ENCODE results near the gene SPG7.

Gene SPG7

DNA sequence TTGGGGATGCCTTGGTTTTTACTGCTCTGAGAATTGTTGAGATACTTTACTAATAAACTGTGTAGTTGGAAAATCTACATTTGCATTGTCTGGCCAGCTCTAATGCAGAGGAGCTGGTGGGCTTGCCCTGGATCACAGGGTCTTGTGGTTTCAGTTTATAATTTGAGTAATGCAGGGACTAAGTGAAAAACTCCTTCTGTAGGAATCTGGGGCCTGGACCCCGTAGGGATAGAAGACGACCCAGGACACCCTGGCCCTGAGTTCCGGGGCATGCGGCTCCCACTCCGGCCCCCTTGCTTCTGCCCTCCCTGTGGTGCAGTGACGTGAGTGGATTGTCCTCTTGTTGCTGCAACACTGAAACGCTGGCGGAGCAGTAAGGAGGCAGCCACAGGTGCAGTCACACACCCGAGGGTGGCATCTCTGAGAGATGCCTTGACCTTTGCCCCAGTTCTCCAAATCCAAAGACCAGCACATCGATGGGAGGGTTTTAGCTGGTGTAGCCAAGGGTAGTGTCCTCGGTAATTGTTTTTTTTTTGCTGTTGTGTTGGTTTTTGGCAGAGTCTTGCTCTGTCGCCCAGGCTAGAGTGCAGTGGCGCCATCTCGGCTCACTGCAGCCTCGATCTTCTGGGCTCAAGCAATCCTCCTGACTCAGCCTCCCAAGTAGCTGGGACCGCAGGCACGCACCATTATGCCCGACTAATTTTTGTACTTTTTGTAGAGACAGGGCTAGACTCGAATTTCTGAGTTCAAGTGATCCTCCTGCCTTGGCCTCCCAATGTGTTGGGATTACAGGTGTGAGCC lies 49.7 kb downstream of the SPG7 start:
- Histone ChIP-seq H3K4me3 (ENCODE audit: low read depth in 1 of 2, low read length in 2 of 2) (no peak overlapping the region), H3K4me2 (ENCODE audit: insufficient read depth, low read length) (no peak overlapping the region), H2AFZ (ENCODE audit: low read depth, low read length) (no peak overlapping the region), H3K27me3 (ENCODE audit: insufficient read depth, low read length, poor library complexity) (no peaks in the 10 kb centered on the region), H4K20me1 (ENCODE audit: insufficient read depth, low read length) (peaks cover 22% of the 10 kb centered on the region), H3K4me1 (ENCODE audit: insufficient read depth, low read length) (peaks cover 24% of the 10 kb centered on the region), H3K9me3 (ENCODE audit: insufficient read depth, low read length, severe bottlenecking) (no peaks in the 10 kb centered on the region), H3K36me3 (ENCODE audit: insufficient read depth, low read length) (peaks cover 59% of the 10 kb centered on the region), H3K27ac (ENCODE audit: low read length) (no peak overlapping the region), H3K79me2 (ENCODE audit: insufficient read depth, low read length) (peaks cover 31% of the 10 kb centered on the region), H3K9ac (ENCODE audit: low read depth, low read length) (no peak overlapping the region)
- DNase-seq = no peak
- TF ChIP-seq EZH2 (IDR thresholded peaks at IDR 0.05; ENCODE audit: borderline replicate concordance, low read depth, low read length, severe bottlenecking) = no peak
- TF ChIP-seq, protein P1, sequence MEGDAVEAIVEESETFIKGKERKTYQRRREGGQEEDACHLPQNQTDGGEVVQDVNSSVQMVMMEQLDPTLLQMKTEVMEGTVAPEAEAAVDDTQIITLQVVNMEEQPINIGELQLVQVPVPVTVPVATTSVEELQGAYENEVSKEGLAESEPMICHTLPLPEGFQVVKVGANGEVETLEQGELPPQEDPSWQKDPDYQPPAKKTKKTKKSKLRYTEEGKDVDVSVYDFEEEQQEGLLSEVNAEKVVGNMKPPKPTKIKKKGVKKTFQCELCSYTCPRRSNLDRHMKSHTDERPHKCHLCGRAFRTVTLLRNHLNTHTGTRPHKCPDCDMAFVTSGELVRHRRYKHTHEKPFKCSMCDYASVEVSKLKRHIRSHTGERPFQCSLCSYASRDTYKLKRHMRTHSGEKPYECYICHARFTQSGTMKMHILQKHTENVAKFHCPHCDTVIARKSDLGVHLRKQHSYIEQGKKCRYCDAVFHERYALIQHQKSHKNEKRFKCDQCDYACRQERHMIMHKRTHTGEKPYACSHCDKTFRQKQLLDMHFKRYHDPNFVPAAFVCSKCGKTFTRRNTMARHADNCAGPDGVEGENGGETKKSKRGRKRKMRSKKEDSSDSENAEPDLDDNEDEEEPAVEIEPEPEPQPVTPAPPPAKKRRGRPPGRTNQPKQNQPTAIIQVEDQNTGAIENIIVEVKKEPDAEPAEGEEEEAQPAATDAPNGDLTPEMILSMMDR (IDR thresholded peaks at IDR 0.05; ENCODE audit: borderline replicate concordance, extremely low read depth, low read length, poor library complexity, severe bottlenecking) = no peak
- ATAC-seq (ENCODE audit: insufficient read depth, low read depth) = no peak

DNA sequence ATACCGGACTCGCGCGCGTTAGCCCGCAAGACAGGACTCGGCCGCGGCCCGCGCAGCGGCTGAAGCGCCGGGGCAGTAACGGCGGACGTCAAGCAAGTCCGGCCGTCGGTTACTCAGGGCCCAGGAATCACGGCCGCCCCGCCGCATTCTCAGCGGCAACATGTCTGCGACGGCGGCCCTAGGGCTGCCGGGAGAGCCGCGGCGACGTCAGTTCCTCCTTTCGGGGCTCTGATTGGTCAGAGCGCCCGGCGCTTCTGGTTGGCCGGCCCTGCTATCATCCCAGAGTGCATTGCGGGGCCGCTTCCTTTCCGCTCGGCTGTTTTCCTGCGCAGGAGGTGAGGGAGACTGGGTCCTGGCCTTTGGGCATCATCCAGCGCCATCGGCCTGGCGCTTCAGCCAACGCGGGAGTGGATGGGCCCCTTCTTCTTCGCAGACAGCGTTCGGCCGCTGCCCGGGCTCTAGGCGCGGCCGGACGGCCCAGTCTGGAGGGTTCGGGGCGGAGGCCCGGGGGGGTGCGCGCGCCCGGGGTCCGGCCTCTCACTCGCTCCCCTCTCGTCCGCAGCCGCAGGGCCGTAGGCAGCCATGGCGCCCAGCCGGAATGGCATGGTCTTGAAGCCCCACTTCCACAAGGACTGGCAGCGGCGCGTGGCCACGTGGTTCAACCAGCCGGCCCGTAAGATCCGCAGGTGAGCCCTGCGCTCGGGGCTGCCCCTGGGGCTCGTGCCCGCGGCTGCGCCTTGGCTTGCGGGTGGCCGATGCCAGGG lies 52.4 kb downstream of the SPG7 start, which contains the start of gene RPL13:
Gene RPL13, plus strand, starts transcription at position 305 of the 764 bp plus-strand sequence. Its CDS starts 278 bp downstream, at position 583.
- H4K20me1 ChIP-seq (ENCODE audit: insufficient read depth, low read length) = peaks cover 49% of the 10 kb centered on the region
- peak; percentile 90 for ATAC-seq (ENCODE audit: insufficient read depth, low read depth)
- H3K27me3 ChIP-seq (ENCODE audit: insufficient read depth, low read length, poor library complexity) = no peaks in the 10 kb centered on the region
- H3K36me3 ChIP-seq (ENCODE audit: insufficient read depth, low read length) = peaks cover 65% of the 10 kb centered on the region
- peaks cover 44% of the 10 kb centered on the region for H3K79me2 ChIP-seq (ENCODE audit: insufficient read depth, low read length)
- TF ChIP-seq EZH2 (IDR thresholded peaks at IDR 0.05; ENCODE audit: borderline replicate concordance, low read depth, low read length, severe bottlenecking) = no peak
- TF ChIP-seq, protein P1 (IDR thresholded peaks at IDR 0.05; ENCODE audit: borderline replicate concordance, extremely low read depth, low read length, poor library complexity, severe bottlenecking) = peak; percentile 15
- H3K4me2 ChIP-seq (ENCODE audit: insufficient read depth, low read length) = peak within 1 kb of the TSS; percentile 89
- H3K4me1 ChIP-seq (ENCODE audit: insufficient read depth, low read length) = peaks cover 36% of the 10 kb centered on the region
- H2AFZ ChIP-seq (ENCODE audit: low read depth, low read length) = peak within 1 kb of the TSS; percentile 89
- peak within 1 kb of the TSS; percentile 84 for H3K27ac ChIP-seq (ENCODE audit: low read length)
- no peaks in the 10 kb centered on the region for H3K9me3 ChIP-seq (ENCODE audit: insufficient read depth, low read length, severe bottlenecking)
- peak; percentile 95 for DNase-seq
- H3K4me3 ChIP-seq (ENCODE audit: low read depth in 1 of 2, low read length in 2 of 2) = peak within 1 kb of the TSS; percentile 39 to 84
- H3K9ac ChIP-seq (ENCODE audit: low read depth, low read length) = peak within 1 kb of the TSS; percentile 97

DNA sequence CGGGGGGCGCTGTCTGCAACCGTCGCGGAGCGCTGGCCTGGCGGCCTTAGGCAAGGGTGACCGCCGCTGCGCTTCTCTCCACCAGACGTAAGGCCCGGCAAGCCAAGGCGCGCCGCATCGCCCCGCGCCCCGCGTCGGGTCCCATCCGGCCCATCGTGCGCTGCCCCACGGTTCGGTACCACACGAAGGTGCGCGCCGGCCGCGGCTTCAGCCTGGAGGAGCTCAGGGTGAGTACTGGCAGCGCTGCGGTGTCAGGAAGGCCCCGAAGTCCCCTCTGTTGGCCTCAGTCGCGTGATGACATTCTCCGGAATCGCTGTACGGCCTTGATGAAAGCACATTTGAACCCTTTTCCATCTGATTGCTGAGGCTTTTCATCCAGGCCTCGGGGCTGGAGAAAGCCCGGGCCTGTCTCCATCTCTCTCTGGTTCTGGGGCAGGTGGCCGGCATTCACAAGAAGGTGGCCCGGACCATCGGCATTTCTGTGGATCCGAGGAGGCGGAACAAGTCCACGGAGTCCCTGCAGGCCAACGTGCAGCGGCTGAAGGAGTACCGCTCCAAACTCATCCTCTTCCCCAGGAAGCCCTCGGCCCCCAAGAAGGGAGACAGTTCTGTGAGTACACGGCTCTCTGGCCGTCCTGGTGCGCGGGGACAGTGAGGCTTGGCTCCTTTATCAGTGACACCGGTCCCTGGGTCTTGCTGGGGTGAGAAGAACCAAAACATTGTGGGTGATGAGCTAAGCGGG lies 53.1 kb downstream of the SPG7 start:
- H3K79me2 ChIP-seq (ENCODE audit: insufficient read depth, low read length) = peaks cover 44% of the 10 kb centered on the region

More for the DNA sequence above, 53.1 kb downstream of the SPG7 start:
- DNase-seq (no peak), ATAC-seq (ENCODE audit: insufficient read depth, low read depth) (no peak)
- Histone ChIP-seq H3K4me3 (ENCODE audit: low read depth in 1 of 2, low read length in 2 of 2) (peak overlapping the region; percentile 39 to 84), H4K20me1 (ENCODE audit: insufficient read depth, low read length) (peaks cover 52% of the 10 kb centered on the region), H3K4me1 (ENCODE audit: insufficient read depth, low read length) (peaks cover 36% of the 10 kb centered on the region), H2AFZ (ENCODE audit: low read depth, low read length) (no peak overlapping the region), H3K4me2 (ENCODE audit: insufficient read depth, low read length) (peak overlapping the region; percentile 89), H3K9ac (ENCODE audit: low read depth, low read length) (peak overlapping the region; percentile 97), H3K27ac (ENCODE audit: low read length) (peak overlapping the region; percentile 82), H3K36me3 (ENCODE audit: insufficient read depth, low read length) (peaks cover 60% of the 10 kb centered on the region), H3K27me3 (ENCODE audit: insufficient read depth, low read length, poor library complexity) (no peaks in the 10 kb centered on the region), H3K9me3 (ENCODE audit: insufficient read depth, low read length, severe bottlenecking) (no peaks in the 10 kb centered on the region)
- TF ChIP-seq EZH2 (IDR thresholded peaks at IDR 0.05; ENCODE audit: borderline replicate concordance, low read depth, low read length, severe bottlenecking) = no peak
- TF ChIP-seq, protein P1 (IDR thresholded peaks at IDR 0.05; ENCODE audit: borderline replicate concordance, extremely low read depth, low read length, poor library complexity, severe bottlenecking) = no peak
